GM23338 (cell line): ENCODE measurements around the gene KCNJ18. TPM values are rescaled to one million over a fixed set of nuclear protein-coding genes. Genes with fewer than 3 reads are reported as not detected.
"Not testable (repeated sequence)": the region's sequence is repeated elsewhere in the genome, so short reads cannot be mapped to it uniquely, and the experiment has no call there.

Experiments
- ATAC-seq: fragments of 200-7000 bp; cut with Tn5 transposase; 3 replicates; pipeline ENCODE4 v1.9.1; 2020
- DNase-seq: peaks from one replicate; pipeline ENCODE4 v3.0.0-alpha.2; 2015; ENCODE audit warnings: low spot score
- H2AFZ ChIP-seq: fragments of 200-600 bp; sonication (generic); 2 replicates; pipeline ENCODE4 v1.8.0; 2016; ENCODE audit warnings: antibody characterized with exemption, mild to moderate bottlenecking, moderate library complexity
- H3F3A ChIP-seq: fragments of 200-600 bp; sonication (generic); replicated peaks from 2 replicates; pipeline ENCODE4 v1.8.0; 2017; ENCODE audit warnings: antibody characterized with exemption, mixed run types, low read depth
- H3K27ac ChIP-seq: fragments of 200-600 bp; sonication (generic); 2 replicates; pipeline ENCODE4 v1.6.1; 2016; ENCODE audit warnings: low read depth
- H3K27me3 ChIP-seq: fragments of 200-600 bp; sonication (generic); 2 replicates; pipeline ENCODE4 v1.8.0; 2016; ENCODE audit warnings: mild to moderate bottlenecking, mixed run types, moderate library complexity; ENCODE audit not compliant: insufficient read depth
- H3K36me3 ChIP-seq: fragments of 200-600 bp; sonication (generic); 2 replicates; pipeline ENCODE4 v1.8.0; 2016; ENCODE audit warnings: mild to moderate bottlenecking; ENCODE audit not compliant: insufficient read depth
- H3K4me1 ChIP-seq: fragments of 200-600 bp; sonication (generic); 2 replicates; pipeline ENCODE4 v1.8.0; 2016; ENCODE audit warnings: mild to moderate bottlenecking, moderate library complexity; ENCODE audit not compliant: insufficient read depth
- H3K4me2 ChIP-seq: fragments of 200-600 bp; sonication (generic); 2 replicates; pipeline ENCODE4 v1.7.1; 2017; ENCODE audit warnings: mixed run types
- H3K4me3 ChIP-seq: fragments of 200-600 bp; sonication (generic); 2 replicates; pipeline ENCODE4 v1.6.1; 2016; ENCODE audit warnings: mixed run types
- H3K79me2 ChIP-seq: fragments of 200-600 bp; sonication (generic); replicated peaks from 2 replicates; pipeline ENCODE4 v1.8.0; 2017; ENCODE audit warnings: mild to moderate bottlenecking; ENCODE audit not compliant: insufficient read depth
- H3K9me2 ChIP-seq: fragments of 200-600 bp; sonication (generic); 2 replicates; pipeline ENCODE4 v1.8.0; 2017; ENCODE audit not compliant: insufficient read depth
- H4K20me1 ChIP-seq: fragments of 200-600 bp; sonication (generic); replicated peaks from 2 replicates; pipeline ENCODE4 v1.8.0; 2017; ENCODE audit warnings: mild to moderate bottlenecking; ENCODE audit not compliant: insufficient read depth
- H3K27ac Mint-ChIP-seq: 2 replicates; pipeline ENCODE4 v1.8.0; 2020; ENCODE audit warnings: inconsistent platforms, mild to moderate bottlenecking, moderate library complexity, mixed read lengths
- H3K27me3 Mint-ChIP-seq: 3 replicates; pipeline ENCODE4 v1.8.0; 2022; ENCODE audit warnings: low read depth, mild to moderate bottlenecking, moderate library complexity, mixed read lengths, inconsistent platforms; ENCODE audit not compliant: insufficient read depth, poor library complexity
- H3K36me3 Mint-ChIP-seq: 3 replicates; pipeline ENCODE4 v1.8.0; 2021; ENCODE audit warnings: low read depth, mild to moderate bottlenecking, inconsistent platforms, moderate library complexity, mixed read lengths
- H3K4me1 Mint-ChIP-seq: 3 replicates; pipeline ENCODE4 v1.8.0; 2020; ENCODE audit warnings: mild to moderate bottlenecking, inconsistent platforms, mixed read lengths
- H3K4me3 Mint-ChIP-seq: 3 replicates; pipeline ENCODE4 v1.8.0; 2021; ENCODE audit warnings: moderate library complexity, mild to moderate bottlenecking, inconsistent platforms, mixed read lengths
- H3K9me3 Mint-ChIP-seq: 3 replicates; pipeline ENCODE4 v1.8.0; 2020; ENCODE audit warnings: moderate library complexity, mild to moderate bottlenecking, inconsistent platforms, mixed read lengths
- polyA plus RNA-seq: library from polyadenylated mRNA; unstranded; fragments of >200 nt; fragmentation: Nextera tagmentation; extraction: Ambion mirVana; gene quantifications from 2 replicates; pipeline ENCODE4 v1.2.1, GENCODE V29; 2016
- total RNA-seq: library from RNA; depleted of rRNA; stranded (reverse); fragments of >200 nt; shearing (Covaris generic); gene quantifications from 2 replicates; pipeline ENCODE4 v1.2.3, GENCODE V29; 2014

The KCNJ18 gene
- total and polyA plus RNA-seq, 2 experiments from 2014 or later = not detected

- peaks cover 28% of the 10 kb centered on the region for H3K36me3 Mint-ChIP-seq
Measured at GRCh38 chr17:21706546-21706945, 14.2 kb downstream of the KCNJ18 start.

GRCh38 chr17:21707131-21707530 lies 14.8 kb downstream of the KCNJ18 start:
- H4K20me1 ChIP-seq, H2AFZ ChIP-seq, H3K79me2 ChIP-seq, H3F3A ChIP-seq, H3K27ac Mint-ChIP-seq, H3K4me2 ChIP-seq, H3K27ac ChIP-seq, H3K4me3 Mint-ChIP-seq, H3K4me3 ChIP-seq, H3K4me1 ChIP-seq, H3K27me3 ChIP-seq, DNase-seq, H3K4me1 Mint-ChIP-seq, ATAC-seq, H3K27me3 Mint-ChIP-seq, H3K9me2 ChIP-seq, H3K36me3 ChIP-seq: not testable (repeated sequence)
- Mint-ChIP-seq H3K9me3 (peaks cover 81% of the 10 kb centered on the region), H3K36me3 (peaks cover 32% of the 10 kb centered on the region)

More at GRCh38 chr17:21706546-21706945, 14.2 kb downstream of the KCNJ18 start:
- not testable (repeated sequence) for H4K20me1 ChIP-seq, H3K9me2 ChIP-seq, H3K4me3 Mint-ChIP-seq, DNase-seq, H3K4me1 Mint-ChIP-seq, H3F3A ChIP-seq, H3K4me1 ChIP-seq, H3K4me3 ChIP-seq, H3K36me3 ChIP-seq, H3K79me2 ChIP-seq, H3K27ac ChIP-seq, H2AFZ ChIP-seq, H3K27me3 ChIP-seq, H3K4me2 ChIP-seq, H3K27ac Mint-ChIP-seq, H3K27me3 Mint-ChIP-seq, ATAC-seq
- H3K9me3 Mint-ChIP-seq = peaks cover 81% of the 10 kb centered on the region

GRCh38 chr17:21707711-21708611 lies 15.6 kb downstream of the KCNJ18 start:
- ATAC-seq = not testable (repeated sequence)

GRCh38 chr17:21708612-21709535 lies 16.6 kb downstream of the KCNJ18 start:
- H4K20me1 ChIP-seq, H3K79me2 ChIP-seq, H3K4me2 ChIP-seq, H3K9me2 ChIP-seq, H3K4me1 Mint-ChIP-seq, H3K27me3 Mint-ChIP-seq, H2AFZ ChIP-seq, H3K27ac Mint-ChIP-seq, H3F3A ChIP-seq, H3K4me3 Mint-ChIP-seq, H3K36me3 ChIP-seq, DNase-seq, H3K27ac ChIP-seq, H3K4me3 ChIP-seq, ATAC-seq, H3K27me3 ChIP-seq, H3K4me1 ChIP-seq: not testable (repeated sequence)
- peaks cover 83% of the 10 kb centered on the region for H3K9me3 Mint-ChIP-seq
- peaks cover 32% of the 10 kb centered on the region for H3K36me3 Mint-ChIP-seq

More at GRCh38 chr17:21707711-21708611, 15.6 kb downstream of the KCNJ18 start:
- Mint-ChIP-seq H3K9me3 (peaks cover 79% of the 10 kb centered on the region), H3K36me3 (peaks cover 32% of the 10 kb centered on the region)
- not testable (repeated sequence) for H3K79me2 ChIP-seq, DNase-seq, H3K27me3 Mint-ChIP-seq, H3K4me3 Mint-ChIP-seq, H3K27ac ChIP-seq, H3K27ac Mint-ChIP-seq, H3K4me1 Mint-ChIP-seq, H3K4me1 ChIP-seq, H3K36me3 ChIP-seq, H3K9me2 ChIP-seq, H2AFZ ChIP-seq, H3K4me2 ChIP-seq, H3K4me3 ChIP-seq, H4K20me1 ChIP-seq, H3K27me3 ChIP-seq, H3F3A ChIP-seq

- H2AFZ ChIP-seq, H3F3A ChIP-seq, H3K27me3 ChIP-seq, H3K4me1 ChIP-seq, H3K27ac Mint-ChIP-seq, H3K27me3 Mint-ChIP-seq, H3K4me1 Mint-ChIP-seq, DNase-seq, H3K9me2 ChIP-seq, H3K4me3 ChIP-seq, H3K4me2 ChIP-seq, H3K4me3 Mint-ChIP-seq, ATAC-seq, H3K27ac ChIP-seq, H4K20me1 ChIP-seq, H3K79me2 ChIP-seq, H3K36me3 ChIP-seq: not testable (repeated sequence)
- Mint-ChIP-seq H3K36me3 (peaks cover 24% of the 10 kb centered on the region), H3K9me3 (peaks cover 82% of the 10 kb centered on the region)
Measured at GRCh38 chr17:21709994-21710393, 17.7 kb downstream of the KCNJ18 start.

- not testable (repeated sequence) for H3K4me1 Mint-ChIP-seq, DNase-seq, H3K79me2 ChIP-seq, H3K9me2 ChIP-seq, ATAC-seq, H3K4me1 ChIP-seq, H3K4me3 Mint-ChIP-seq, H3K27me3 ChIP-seq, H3K36me3 ChIP-seq, H3K4me3 ChIP-seq, H3F3A ChIP-seq, H3K4me2 ChIP-seq, H3K27ac Mint-ChIP-seq, H3K27me3 Mint-ChIP-seq, H3K27ac ChIP-seq, H4K20me1 ChIP-seq, H2AFZ ChIP-seq
- Mint-ChIP-seq H3K9me3 (peaks cover 82% of the 10 kb centered on the region), H3K36me3 (peaks cover 19% of the 10 kb centered on the region)
Measured at GRCh38 chr17:21710486-21710885, 18.2 kb downstream of the KCNJ18 start.
